HG03460 (cell line): ENCODE results near the gene BRWD1.
"Not testable (repeated sequence)": the region's sequence is repeated elsewhere in the genome, so short reads cannot be mapped to it uniquely, and the experiment has no call there.

ENCODE experiments used
- ATAC-seq: cut with Tn5 transposase; IDR thresholded peaks from one replicate; pipeline ENCODE4 v1.9.1; 2021; ENCODE audit not compliant: unreplicated experiment

BRWD1 gene

DNA sequence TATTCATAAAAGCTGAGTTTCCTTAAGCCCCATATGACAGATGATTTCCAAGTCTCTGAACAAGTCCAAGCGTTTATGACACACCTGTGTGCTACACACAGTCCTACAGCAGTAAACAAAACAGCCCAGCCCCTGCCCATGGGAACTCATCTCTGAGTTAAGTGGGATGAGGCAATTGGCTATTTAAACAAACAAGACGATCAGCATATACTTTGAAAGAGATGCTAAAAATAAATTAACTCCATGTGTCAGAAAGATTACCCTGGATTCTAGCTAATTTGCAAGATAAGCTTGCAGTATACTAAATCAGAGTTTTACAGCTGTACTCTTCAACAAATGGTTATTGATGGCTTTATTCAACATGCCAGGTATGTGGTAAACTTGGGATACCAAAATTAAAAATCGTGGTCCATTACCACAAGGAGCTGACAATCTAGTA is 137.1 kb downstream of the BRWD1 start:
- ATAC-seq = no peak

GRCh38 chr21:39175665-39176064 is 137.8 kb downstream of the BRWD1 start:
- ATAC-seq = no peak

- ATAC-seq = no peak
Observed at GRCh38 chr21:39175154-39175553, 138.3 kb downstream of the BRWD1 start.

DNA sequence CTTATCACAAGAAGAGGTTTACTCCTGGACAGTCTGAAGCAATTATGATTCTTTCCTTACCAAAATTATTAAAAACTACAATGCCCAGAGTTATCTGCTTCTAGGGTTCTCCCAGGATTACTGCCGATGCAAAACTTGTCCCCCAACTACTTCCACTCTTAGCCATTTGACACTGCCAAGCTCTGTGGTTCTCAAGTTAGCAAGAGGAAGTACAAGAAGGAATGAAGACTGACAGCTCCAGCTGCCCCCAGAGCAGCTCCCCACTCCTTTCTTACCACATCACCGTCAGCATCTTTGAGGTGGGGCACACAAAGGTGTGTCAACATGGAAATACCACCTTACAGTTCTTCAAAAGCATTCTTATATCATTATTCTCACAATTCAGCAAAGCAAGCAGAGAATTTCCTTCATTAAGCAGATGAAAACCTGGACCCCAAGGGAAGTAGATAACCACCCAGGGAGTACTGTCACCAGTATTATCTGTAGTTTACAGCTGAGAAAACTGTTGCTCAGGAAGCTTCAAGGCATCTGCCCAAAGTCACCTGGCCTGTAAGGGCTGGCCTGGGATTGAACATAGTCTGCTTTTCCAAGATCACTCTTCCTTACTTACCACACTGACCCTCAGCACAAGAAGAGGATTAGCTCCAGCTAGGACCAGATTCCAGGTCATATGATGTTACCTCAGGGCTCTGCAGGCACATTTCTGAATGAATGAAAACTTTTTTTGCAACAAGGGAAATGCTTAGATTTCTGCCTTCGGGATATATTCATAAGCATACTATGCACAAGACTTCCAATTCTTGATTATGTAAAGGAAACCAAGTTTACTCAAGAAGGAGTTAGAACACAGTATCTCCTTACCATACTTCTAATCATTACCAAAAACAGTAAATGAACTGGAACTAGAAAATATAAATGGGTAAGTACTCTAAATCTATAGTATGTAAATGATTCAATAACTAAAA is 139.4 kb downstream of the BRWD1 start:
- ATAC-seq = no peak

GRCh38 chr21:39169906-39170305 is 143.5 kb downstream of the BRWD1 start:
- no peak for ATAC-seq

GRCh38 chr21:39168800-39169199 is 144.6 kb downstream of the BRWD1 start:
- no peak for ATAC-seq

GRCh38 chr21:39164523-39164922 is 148.9 kb downstream of the BRWD1 start:
- no peak for ATAC-seq

DNA sequence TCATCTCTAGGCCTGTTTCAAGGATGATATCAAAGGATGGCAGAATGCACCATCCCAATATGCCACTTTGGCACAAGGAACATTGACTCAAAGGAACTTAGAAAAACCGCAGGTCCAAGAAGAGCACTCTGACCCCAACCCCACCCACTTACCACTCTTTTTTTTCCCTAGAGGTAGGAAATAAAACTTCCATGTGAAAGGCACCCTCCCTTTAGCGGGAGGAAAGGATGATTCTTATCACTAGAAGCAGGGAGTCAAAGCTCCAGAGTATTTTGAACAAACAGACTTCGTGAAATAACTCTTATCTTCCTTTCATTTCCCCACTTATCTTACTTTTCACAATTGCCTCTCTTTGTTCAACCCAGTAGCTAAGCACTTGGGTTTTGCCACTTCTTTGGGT is 152.4 kb downstream of the BRWD1 start:
- ATAC-seq = no peak

DNA sequence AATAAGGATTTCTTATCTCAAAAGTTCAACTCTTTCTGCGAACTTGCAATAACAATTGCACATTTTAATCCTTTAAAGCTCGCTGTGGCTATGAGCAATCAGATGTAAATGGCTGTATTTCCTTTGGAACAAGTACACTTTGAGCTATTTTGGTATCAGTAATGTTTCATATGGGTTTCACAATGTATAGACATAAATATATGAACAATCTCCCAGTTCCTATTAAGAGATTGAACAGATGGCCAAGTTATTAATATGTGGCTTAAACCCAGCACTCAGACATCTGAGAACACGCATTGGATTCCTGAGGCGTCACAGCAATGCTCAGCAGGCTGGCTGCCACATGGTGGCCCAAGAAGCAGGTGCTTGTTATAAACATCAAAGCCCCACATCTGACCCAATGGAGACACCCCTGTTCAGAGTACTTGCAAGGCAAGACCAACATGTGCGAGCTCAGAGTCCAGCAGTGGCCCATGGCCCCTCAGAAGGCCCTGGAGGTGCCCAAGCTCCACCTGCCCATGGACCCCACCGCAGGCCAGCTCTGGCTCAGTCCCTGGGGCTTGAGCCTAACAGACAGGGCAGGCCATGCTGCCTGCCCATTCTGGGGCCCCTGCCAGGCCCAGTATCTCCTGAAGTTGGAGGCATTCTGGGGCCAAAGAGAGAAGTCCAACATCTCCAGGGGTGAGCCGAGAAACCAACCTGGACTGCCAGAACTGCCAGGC is 153.9 kb downstream of the BRWD1 start:
- no peak for ATAC-seq

DNA sequence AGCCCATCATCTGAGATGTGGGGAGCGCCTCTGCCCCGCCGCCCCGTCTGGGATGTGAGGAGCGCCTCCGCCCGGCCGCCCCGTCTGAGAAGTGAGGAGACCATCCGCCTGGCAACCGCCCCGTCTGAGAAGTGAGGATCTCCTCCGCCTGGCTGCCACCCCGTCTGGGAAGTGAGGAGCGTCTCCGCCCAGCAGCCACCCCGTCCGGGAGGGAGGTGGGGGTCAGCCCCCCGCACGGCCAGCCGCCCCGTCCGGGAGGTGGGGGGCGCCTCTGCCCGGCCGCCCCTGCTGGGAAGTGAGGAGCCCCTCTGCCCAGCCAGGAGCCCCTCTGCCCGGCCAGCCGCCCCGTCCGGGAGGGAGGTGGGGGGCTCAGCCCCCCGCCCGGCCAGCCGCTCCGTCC is 156.2 kb downstream of the BRWD1 start:
- not testable (repeated sequence) for ATAC-seq

DNA sequence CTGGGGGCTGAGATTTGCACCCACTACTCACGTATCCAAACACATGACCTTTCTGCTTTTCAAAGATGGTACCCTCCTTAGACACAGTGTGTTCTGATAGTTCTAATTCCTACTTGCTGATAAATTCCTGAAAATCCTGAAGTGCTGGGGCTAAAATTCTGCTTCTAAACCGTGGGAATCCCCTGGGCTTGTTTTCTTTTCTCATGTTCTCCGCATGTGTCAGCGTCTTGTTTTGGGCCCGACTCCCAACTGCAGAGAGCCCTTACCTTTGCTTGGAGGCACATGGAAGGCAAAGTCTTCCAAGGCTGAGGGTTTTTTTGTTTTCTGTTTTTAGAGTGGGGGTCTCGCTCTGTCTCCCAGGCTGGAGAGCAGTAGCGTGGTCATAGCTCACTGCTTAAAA is 157.4 kb downstream of the BRWD1 start:
- ATAC-seq = no peak

DNA sequence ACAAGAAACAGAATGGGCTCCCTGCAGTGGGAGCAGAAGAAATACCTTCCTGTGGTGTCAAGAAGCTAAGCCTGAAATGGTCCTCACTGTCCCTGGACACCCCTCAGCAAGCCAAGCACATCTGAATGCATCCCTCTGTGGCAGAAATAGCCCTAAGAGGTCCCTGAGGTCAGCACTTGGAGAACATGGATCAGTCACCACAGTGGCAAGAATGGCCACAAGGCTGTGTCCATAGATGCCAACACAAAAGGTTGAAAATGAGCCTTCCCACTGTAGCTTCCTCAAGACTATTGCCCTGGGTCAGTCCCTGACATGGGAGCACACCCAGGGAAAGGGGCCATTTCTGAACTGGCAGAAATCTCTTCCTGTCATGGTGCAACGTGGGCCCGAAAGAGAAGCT is 157.9 kb downstream of the BRWD1 start:
- ATAC-seq = no peak

DNA sequence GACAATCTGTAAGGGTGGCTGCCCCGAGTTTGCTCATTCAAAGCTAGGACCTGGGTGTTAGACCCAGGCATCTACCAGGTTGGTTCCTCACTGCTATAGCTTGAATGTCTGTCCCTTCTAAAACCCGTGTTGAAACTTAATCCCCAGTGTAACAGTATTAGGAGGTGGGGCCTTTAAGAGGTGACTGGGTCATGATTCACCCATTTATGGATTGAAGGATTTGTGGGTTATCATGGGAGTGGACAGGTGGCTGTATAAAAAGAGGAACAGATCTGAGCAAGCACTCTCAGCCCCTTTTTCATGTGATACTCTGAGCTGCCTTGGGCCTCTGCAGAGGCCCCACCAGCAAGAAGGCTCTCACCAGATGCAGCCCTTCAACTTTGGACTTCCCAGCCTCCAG is 159.6 kb downstream of the BRWD1 start:
- ATAC-seq = no peak

DNA sequence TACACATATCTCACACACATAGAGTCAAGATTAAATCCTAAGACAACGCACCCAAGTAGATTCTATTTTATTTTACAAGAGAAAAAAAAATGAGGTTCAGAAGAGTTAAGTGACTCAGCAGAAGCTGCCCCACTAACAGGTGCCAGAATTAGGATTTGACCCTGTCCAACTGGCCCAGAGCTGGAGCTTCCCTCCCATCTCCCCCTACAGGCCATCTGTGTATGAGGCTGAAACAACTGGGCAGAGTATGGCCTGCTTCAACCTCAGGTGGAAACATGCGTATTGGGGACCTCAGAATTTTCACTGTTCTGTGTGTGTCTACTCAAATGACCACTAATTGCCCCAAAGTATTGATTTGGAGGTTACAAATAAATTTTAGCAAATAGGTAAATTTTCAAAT is 160.1 kb downstream of the BRWD1 start:
- ATAC-seq = no peak

GRCh38 chr21:39152271-39152670 is 161.2 kb downstream of the BRWD1 start:
- no peak for ATAC-seq

DNA sequence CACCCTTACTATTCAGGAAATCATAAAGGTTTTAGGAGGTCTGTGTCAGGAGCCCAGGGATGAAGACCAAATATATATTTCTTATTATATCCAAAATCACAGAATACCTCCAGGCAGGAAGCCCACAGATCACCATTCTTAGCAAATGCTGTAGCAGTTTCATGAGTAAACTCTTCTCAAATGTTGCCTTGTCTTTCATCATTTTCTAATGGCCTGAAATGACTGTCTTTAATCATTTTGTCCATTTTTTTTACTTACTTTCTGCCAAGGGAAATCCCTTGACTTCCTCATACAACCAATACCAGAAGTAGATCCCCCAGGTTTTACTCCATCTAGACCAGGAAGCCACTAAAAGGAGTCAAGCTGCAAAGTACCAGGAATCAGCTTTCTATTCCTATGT is 162.6 kb downstream of the BRWD1 start:
- no peak for ATAC-seq

- ATAC-seq = no peak
Observed at GRCh38 chr21:39150316-39150715, 163.1 kb downstream of the BRWD1 start.

GRCh38 chr21:39149882-39150281 is 163.6 kb downstream of the BRWD1 start:
- no peak for ATAC-seq

- no peak for ATAC-seq
Observed at GRCh38 chr21:39148975-39149374, 164.5 kb downstream of the BRWD1 start.

- ATAC-seq = no peak
Observed at GRCh38 chr21:39144191-39144590, 169.2 kb downstream of the BRWD1 start.

- ATAC-seq = no peak
Observed at GRCh38 chr21:39142972-39143371, 170.5 kb downstream of the BRWD1 start.

DNA sequence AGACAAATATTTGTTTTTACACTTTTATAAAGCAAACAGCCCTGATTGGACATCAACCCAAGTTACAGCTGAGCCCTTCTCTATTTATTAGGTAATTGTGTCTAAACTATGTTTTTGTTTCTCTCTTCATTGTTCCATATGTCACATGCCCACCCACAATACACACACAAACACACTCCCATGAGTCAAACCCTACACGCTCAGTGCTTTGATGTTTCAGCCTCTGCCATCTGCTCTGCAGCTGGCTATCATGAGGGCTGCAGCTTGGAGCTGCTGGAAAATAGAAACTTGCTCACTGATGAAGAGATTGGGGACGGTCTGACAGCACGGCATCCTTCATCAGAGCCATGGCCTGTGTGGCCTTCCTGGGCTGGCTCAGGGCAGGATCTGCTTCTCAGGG is 171.9 kb downstream of the BRWD1 start:
- no peak for ATAC-seq
